ENCODE measurements around the gene INO80E.

DNA sequence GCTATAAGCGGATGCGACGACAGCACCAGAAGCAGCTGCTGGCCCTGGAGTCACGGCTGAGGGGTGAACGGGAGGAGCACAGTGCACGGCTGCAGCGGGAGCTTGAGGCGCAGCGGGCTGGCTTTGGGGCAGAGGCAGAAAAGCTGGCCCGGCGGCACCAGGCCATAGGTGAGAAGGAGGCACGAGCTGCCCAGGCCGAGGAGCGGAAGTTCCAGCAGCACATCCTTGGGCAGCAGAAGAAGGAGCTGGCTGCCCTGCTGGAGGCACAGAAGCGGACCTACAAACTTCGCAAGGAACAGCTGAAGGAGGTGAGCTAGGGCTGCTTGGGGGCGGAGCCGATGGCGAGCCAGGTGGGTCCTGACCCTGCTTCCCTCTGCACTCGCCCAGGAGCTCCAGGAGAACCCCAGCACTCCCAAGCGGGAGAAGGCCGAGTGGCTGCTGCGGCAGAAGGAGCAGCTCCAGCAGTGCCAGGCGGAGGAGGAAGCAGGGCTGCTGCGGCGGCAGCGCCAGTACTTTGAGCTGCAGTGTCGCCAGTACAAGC, 10.7 kb upstream of the INO80E start:
- TF ChIP-seq, protein P1, sequence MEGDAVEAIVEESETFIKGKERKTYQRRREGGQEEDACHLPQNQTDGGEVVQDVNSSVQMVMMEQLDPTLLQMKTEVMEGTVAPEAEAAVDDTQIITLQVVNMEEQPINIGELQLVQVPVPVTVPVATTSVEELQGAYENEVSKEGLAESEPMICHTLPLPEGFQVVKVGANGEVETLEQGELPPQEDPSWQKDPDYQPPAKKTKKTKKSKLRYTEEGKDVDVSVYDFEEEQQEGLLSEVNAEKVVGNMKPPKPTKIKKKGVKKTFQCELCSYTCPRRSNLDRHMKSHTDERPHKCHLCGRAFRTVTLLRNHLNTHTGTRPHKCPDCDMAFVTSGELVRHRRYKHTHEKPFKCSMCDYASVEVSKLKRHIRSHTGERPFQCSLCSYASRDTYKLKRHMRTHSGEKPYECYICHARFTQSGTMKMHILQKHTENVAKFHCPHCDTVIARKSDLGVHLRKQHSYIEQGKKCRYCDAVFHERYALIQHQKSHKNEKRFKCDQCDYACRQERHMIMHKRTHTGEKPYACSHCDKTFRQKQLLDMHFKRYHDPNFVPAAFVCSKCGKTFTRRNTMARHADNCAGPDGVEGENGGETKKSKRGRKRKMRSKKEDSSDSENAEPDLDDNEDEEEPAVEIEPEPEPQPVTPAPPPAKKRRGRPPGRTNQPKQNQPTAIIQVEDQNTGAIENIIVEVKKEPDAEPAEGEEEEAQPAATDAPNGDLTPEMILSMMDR (IDR thresholded peaks at IDR 0.05; ENCODE audit: low read depth, low read length), result no peak
- no peak for TF ChIP-seq EZH2phosphoT487 (IDR thresholded peaks at IDR 0.05; ENCODE audit: low read depth)

Measured in OCI-LY3 (cell line).